Fibroblast of mammary gland (primary cell): ENCODE data around the gene C20orf204.
A peak's percentile ranks its signal among the peaks of the same experiment; 100 is the strongest.
"Not testable (repeated sequence)": the region's sequence is repeated elsewhere in the genome, so short reads cannot be mapped to it uniquely, and the experiment has no call there.

ENCODE experiments used
- DNase-seq: peaks from one replicate; pipeline ENCODE4 v3.0.0-alpha.2; 2010; ENCODE audit warnings: low read depth
- H3K4me3 ChIP-seq: 2 replicates; pipeline ENCODE4 v1.5.1; 2011; ENCODE audit warnings: low read depth, mild to moderate bottlenecking, low read length, moderate library complexity; ENCODE audit not compliant: control insufficient read depth
- CTCF ChIP-seq: conservative IDR thresholded peaks from 2 replicates; pipeline ENCODE4 v1.5.1; 2011; ENCODE audit warnings: low read depth, low read length, inconsistent platforms; ENCODE audit not compliant: control insufficient read depth, insufficient read depth

C20orf204 gene

GRCh38 chr20:64083378-64083803 is 47.4 kb downstream of the C20orf204 start:
- peak; percentile 63 for DNase-seq
- H3K4me3 ChIP-seq, result peak overlapping the region; percentile 16
- no peak for TF ChIP-seq CTCF

- TF ChIP-seq CTCF, result no peak
- DNase-seq, result no peak
- H3K4me3 ChIP-seq, result peak within 1 kb of the TSS; percentile 16
Measured at GRCh38 chr20:64083804-64084684, 48.1 kb downstream of the C20orf204 start, which contains the start of gene LKAAEAR1. Gene LKAAEAR1, minus strand, starts transcription at chr20:64084398. Its CDS starts 179 bp downstream, at chr20:64084219.

GRCh38 chr20:64084685-64085152 is 48.7 kb downstream of the C20orf204 start:
- no peak for TF ChIP-seq CTCF
- DNase-seq, result no peak
- no peak overlapping the region for H3K4me3 ChIP-seq

- no peak for TF ChIP-seq CTCF
- DNase-seq, result no peak
Measured at GRCh38 chr20:64086801-64087200, 50.8 kb downstream of the C20orf204 start.

GRCh38 chr20:64087226-64087825 is 51.3 kb downstream of the C20orf204 start:
- not testable (repeated sequence) for DNase-seq, H3K4me3 ChIP-seq

More at GRCh38 chr20:64086801-64087200, 50.8 kb downstream of the C20orf204 start:
- no peak overlapping the region for H3K4me3 ChIP-seq

GRCh38 chr20:64088586-64088985 is 52.6 kb downstream of the C20orf204 start:
- not testable (repeated sequence) for H3K4me3 ChIP-seq, DNase-seq
